ENCODE data around the gene KLHDC10.
"Not testable (repeated sequence)": the region's sequence is repeated elsewhere in the genome, so short reads cannot be mapped to it uniquely, and the experiment has no call there.

KLHDC10 gene

DNA sequence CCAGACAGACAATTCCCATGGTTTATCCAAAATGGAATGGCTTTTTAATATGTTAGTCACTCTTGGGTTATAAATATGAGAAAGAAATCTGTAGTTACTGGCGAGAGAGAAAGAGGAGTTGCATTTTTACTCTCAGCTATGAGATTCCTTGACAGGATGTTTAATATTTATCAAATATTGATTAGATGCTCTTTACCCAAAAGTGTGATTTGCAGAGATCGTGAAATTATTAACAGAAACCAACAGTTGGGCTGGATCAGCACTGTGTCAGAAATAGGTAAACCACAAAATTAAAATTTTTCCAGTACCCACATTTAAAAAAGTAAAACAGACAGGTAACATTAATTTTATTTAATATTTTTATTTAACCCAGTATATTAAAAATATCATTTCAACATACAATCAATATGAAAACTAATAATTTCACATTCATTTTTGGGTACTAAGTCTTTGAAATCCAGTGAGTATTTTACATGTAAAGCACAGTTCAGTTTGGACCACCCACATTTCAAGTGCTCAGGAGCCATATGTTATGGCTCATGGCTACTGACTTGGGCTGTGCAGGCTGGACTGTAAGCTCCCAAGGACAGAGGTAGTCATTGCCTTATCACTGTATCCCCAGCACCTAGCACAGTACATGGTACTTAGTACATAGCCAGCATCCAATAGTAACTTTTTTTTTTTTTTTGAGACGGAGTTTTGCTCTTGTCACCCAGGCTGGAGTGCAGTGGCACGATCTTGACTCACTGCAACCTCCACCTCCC, 42.5 kb downstream of the KLHDC10 start:
- FAIRE-seq (no peak), DNase-seq (ENCODE audit: insufficient read length, low spot score) (no peak)
- TF ChIP-seq, protein P1, sequence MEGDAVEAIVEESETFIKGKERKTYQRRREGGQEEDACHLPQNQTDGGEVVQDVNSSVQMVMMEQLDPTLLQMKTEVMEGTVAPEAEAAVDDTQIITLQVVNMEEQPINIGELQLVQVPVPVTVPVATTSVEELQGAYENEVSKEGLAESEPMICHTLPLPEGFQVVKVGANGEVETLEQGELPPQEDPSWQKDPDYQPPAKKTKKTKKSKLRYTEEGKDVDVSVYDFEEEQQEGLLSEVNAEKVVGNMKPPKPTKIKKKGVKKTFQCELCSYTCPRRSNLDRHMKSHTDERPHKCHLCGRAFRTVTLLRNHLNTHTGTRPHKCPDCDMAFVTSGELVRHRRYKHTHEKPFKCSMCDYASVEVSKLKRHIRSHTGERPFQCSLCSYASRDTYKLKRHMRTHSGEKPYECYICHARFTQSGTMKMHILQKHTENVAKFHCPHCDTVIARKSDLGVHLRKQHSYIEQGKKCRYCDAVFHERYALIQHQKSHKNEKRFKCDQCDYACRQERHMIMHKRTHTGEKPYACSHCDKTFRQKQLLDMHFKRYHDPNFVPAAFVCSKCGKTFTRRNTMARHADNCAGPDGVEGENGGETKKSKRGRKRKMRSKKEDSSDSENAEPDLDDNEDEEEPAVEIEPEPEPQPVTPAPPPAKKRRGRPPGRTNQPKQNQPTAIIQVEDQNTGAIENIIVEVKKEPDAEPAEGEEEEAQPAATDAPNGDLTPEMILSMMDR (IDR thresholded peaks at IDR 0.05; ENCODE audit: insufficient read depth, missing control alignments), result no peak

DNA sequence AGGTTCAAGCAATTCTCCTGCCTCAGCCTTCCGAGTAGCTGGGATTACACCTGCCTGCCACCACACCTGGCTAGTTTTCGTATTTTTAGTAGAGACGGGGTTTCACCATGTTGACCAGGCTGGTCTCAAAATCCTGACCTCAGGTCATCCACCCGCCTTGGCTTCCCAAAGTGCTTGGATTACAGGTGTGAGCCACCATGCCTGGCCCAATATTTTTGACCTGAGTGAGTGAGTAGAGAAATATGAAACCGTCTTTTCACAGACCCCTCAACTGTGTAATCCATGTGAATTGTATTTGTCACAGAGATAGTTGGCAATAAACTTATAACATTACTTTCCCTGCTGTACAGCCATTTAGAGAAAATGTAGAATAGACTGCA, 43.1 kb downstream of the KLHDC10 start:
- not testable (repeated sequence) for FAIRE-seq; DNase-seq (ENCODE audit: insufficient read length, low spot score)

DNA sequence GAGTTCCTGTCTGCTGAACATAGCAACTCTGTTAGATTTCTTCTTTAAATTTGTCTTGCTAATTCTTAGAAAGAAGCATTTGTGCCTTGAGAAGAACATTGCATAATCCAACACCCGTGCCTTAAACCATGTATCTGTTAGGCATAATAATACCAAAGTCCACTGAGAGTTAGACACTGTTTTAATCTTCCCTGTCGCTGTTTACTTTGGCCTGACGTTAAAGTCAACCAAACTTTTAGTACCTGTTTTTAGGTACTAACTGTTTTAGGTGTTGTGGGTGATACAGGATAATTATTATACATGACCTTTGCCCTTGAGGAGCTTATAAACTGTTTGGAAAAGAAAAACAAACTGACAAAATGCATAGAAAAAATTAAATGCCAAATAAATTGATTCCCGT, 43.6 kb downstream of the KLHDC10 start:
- no peak for DNase-seq (ENCODE audit: insufficient read length, low spot score)
- no peak for FAIRE-seq
- TF ChIP-seq, protein P1 (IDR thresholded peaks at IDR 0.05; ENCODE audit: insufficient read depth, missing control alignments), result no peak

DNA sequence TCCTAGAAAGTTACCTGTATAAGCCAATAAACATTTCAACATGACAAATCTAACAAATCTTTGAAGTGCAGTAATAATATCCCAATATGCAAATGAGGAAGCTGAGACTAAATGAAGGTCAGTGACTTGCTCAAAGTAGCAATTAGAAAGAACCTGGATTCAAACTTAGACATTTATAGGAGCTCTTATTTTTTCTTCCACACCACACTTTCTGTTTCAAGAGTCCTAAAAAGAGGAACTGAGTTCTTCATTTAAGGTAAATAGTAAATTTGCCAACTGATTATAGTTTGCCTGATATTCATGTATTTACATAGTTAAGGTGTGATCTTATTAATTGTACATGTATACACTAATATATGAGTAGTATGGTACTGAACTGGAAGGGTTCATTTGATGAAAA, 44.0 kb downstream of the KLHDC10 start:
- DNase-seq (ENCODE audit: insufficient read length, low spot score) (no peak), FAIRE-seq (no peak)
- TF ChIP-seq, protein P1 (IDR thresholded peaks at IDR 0.05; ENCODE audit: insufficient read depth, missing control alignments), result no peak

DNA sequence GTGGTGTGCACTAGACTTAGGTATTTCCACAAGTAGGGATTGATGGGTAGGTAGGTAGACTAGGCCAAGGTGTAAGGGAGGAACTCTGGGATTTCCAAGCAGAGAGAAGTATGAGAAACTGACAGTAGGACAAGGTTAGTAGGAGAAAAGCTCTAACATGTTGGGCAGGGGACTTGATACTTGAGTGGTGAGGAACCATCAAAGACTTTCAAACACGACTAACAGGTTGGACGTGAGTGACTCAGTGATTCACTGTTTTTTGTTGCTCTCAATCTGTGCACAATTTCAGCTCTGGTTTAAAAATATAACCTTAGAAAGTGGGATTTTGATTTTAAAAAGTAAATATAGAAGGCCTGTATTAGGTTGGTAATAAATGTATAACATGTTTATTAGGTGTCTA, 44.4 kb downstream of the KLHDC10 start:
- no peak for FAIRE-seq

DNA sequence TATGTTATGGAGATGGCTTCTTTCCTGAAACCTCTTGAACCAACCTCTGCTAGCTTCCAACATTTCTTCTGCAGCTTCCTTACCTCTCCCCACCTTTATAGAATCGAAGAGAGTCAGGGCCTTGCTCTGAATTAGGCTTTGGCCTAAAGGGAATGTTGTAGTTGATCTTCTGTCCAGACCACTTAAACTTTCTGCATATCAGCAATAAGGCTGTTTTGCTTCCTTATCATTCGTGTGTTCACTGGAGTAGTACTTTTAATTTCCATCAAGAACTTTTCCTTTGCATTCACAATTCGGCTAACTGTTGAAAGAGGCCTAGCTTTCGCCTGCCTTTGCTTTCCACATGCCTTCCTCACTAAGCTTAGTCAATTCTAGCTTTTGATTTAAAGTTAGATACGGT, 48.0 kb downstream of the KLHDC10 start:
- FAIRE-seq (no peak), DNase-seq (ENCODE audit: insufficient read length, low spot score) (no peak)
- TF ChIP-seq, protein P1 (IDR thresholded peaks at IDR 0.05; ENCODE audit: insufficient read depth, missing control alignments), result no peak

More for the DNA sequence above, 44.4 kb downstream of the KLHDC10 start:
- DNase-seq (ENCODE audit: insufficient read length, low spot score), result no peak
- TF ChIP-seq, protein P1 (IDR thresholded peaks at IDR 0.05; ENCODE audit: insufficient read depth, missing control alignments), result no peak

DNA sequence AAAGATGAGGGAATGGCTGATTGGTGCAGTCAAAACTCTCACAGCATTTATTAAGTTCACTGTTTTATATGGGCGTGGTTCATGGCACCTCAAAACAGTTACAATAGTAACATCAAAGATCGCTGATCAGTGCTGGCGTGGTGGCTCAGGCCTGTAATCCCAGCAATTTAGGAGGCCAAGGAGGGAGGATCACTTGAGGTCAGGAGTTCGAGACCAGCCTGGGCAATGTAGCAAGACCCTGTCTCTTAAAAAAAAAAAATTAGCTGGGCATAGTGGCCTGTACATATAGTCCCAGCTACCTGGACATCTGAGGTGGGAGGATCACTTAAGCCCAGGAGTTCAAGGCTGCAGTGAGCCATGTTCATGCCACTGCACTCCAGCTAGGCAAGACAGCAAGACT, 48.5 kb downstream of the KLHDC10 start:
- TF ChIP-seq, protein P1 (IDR thresholded peaks at IDR 0.05; ENCODE audit: insufficient read depth, missing control alignments), result no peak

More for the DNA sequence above, 48.5 kb downstream of the KLHDC10 start:
- FAIRE-seq, result no peak
- no peak for DNase-seq (ENCODE audit: insufficient read length, low spot score)

Data from D721Med (cell line).